SK-N-SH (cell line): ENCODE data around the gene TPD52L1. TPM values are rescaled to one million over a fixed set of nuclear protein-coding genes. Genes with fewer than 3 reads are reported as not detected.

Experiments
- CTCF ChIA-PET: fragments of 300-600, 350-600 bp; formaldehyde crosslinking; extraction: SDS; loops from one replicate; lab custom pipeline; 2021; lab: Yijun Ruan, JAX
- POLR2A ChIA-PET: fragments of 350-600 bp; sonication (Branson Sonifier 250); formaldehyde crosslinking; extraction: SDS; loops from one replicate; lab custom pipeline; 2020; ENCODE audit warnings: antibody characterized with exemption, inconsistent platforms; lab: Yijun Ruan, JAX
- DNase-seq: peaks from one replicate; pipeline ENCODE4 v3.0.0; 2012
- H2AFZ ChIP-seq: fragments of 200-600 bp; sonication (generic); 2 replicates; pipeline ENCODE4 v1.8.1; 2016; ENCODE audit warnings: antibody characterized with exemption, mild to moderate bottlenecking, low read depth
- H3F3A ChIP-seq: fragments of 200-600 bp; sonication (generic); replicated peaks from 2 replicates; pipeline ENCODE3; 2016; ENCODE audit warnings: antibody characterized with exemption, mild to moderate bottlenecking; ENCODE audit not compliant: insufficient read depth
- H3K27ac ChIP-seq, 2 experiments: fragments of 200-500 bp in 1 of 2; fragments of 200-600 bp in 1 of 2; sonication (Bioruptor generic) in 1 of 2; sonication (generic), shearing (Covaris generic) in 1 of 2; 2 replicates each; pipeline versions ENCODE4 v1.5.1 to v1.6.1; 2014 to 2016; ENCODE audit warnings: low read depth in 2 of 2, inconsistent platforms in 1 of 2, low read length in 1 of 2, mild to moderate bottlenecking in 1 of 2, mixed read lengths in 1 of 2
- H3K27me3 ChIP-seq: fragments of 200-600 bp; sonication (generic), shearing (Covaris generic); 2 replicates; pipeline ENCODE4 v1.6.1; 2016; ENCODE audit warnings: mixed run types; ENCODE audit not compliant: insufficient read depth
- H3K36me3 ChIP-seq, 2 experiments: fragments of 200-500 bp in 1 of 2; fragments of 200-600 bp in 1 of 2; sonication (Bioruptor generic) in 1 of 2; sonication (generic) in 1 of 2; replicated peaks in 1 of 2; 2 replicates each; pipeline versions ENCODE3 to v1.5.1; 2014 to 2016; ENCODE audit warnings: low read length in 1 of 2, mild to moderate bottlenecking in 1 of 2; ENCODE audit not compliant: insufficient read depth in 2 of 2, control insufficient read depth in 1 of 2
- H3K4me1 ChIP-seq, 2 experiments: fragments of 200-500 bp in 1 of 2; fragments of 200-600 bp in 1 of 2; sonication (Bioruptor generic) in 1 of 2; sonication (generic), shearing (Covaris generic) in 1 of 2; 2 replicates each; pipeline versions ENCODE4 v1.5.1 to v1.6.1; 2014 to 2016; ENCODE audit warnings: low read depth in 1 of 2, low read length in 1 of 2, mixed run types in 1 of 2; ENCODE audit not compliant: insufficient read depth in 2 of 2, control insufficient read depth in 1 of 2
- H3K4me2 ChIP-seq: fragments of 200-600 bp; sonication (generic), shearing (Covaris generic); 2 replicates; pipeline ENCODE4 v1.6.1; 2017; ENCODE audit warnings: mixed run types
- H3K4me3 ChIP-seq, 2 experiments: fragments of 200-500 bp in 1 of 2; fragments of 200-600 bp in 1 of 2; sonication (Bioruptor generic) in 1 of 2; sonication (generic), shearing (Covaris generic) in 1 of 2; 2 replicates each; pipeline versions ENCODE4 v1.5.1 to v1.8.1; 2014 to 2016; ENCODE audit warnings: low read depth in 2 of 2, inconsistent platforms in 1 of 2, low read length in 1 of 2, mild to moderate bottlenecking in 1 of 2, mixed read lengths in 1 of 2, moderate library complexity in 1 of 2
- H3K79me2 ChIP-seq: fragments of 200-600 bp; sonication (generic); 2 replicates; pipeline ENCODE4 v1.8.1; 2017; ENCODE audit warnings: mild to moderate bottlenecking; ENCODE audit not compliant: insufficient read depth
- H3K9ac ChIP-seq: fragments of 200-600 bp; sonication (generic); 2 replicates; pipeline ENCODE4 v1.6.1; 2017; ENCODE audit warnings: mixed run types
- H3K9me2 ChIP-seq: fragments of 200-600 bp; sonication (generic); 2 replicates; pipeline ENCODE4 v1.6.1; 2017; ENCODE audit warnings: mixed run types
- H3K9me3 ChIP-seq: fragments of 200-600 bp; sonication (generic); 2 replicates; pipeline ENCODE4 v1.6.1; 2017; ENCODE audit warnings: mixed run types, mild to moderate bottlenecking, moderate library complexity
- H4K20me1 ChIP-seq: fragments of 200-600 bp; sonication (generic); 2 replicates; pipeline ENCODE4 v1.6.1; 2017; ENCODE audit warnings: mild to moderate bottlenecking, mixed run types; ENCODE audit not compliant: insufficient read depth
- CHD2 ChIP-seq: fragments of 150-350 bp; IDR thresholded peaks from 2 replicates; pipeline ENCODE4 v1.6.1; 2018; ENCODE audit warnings: low read length; ENCODE audit not compliant: partially characterized antibody
- CTCF ChIP-seq: fragments of 200-600 bp; sonication (generic); IDR thresholded peaks from 2 replicates; pipeline ENCODE4 v1.6.1; 2017; ENCODE audit warnings: antibody characterized with exemption, mild to moderate bottlenecking, moderate library complexity
- ELF1 ChIP-seq: IDR thresholded peaks from 2 replicates; pipeline ENCODE4 v1.4.0; 2012
- EZH2phosphoT487 ChIP-seq: fragments of 200-600 bp; sonication (generic); IDR thresholded peaks from 2 replicates; pipeline ENCODE4 v1.6.1; 2017; ENCODE audit warnings: low read depth, mixed run types, mild to moderate bottlenecking, antibody characterized with exemption, moderate library complexity, borderline replicate concordance
- FOSL2 ChIP-seq: IDR thresholded peaks from 2 replicates; pipeline ENCODE4 v1.4.0; 2012; ENCODE audit warnings: low read depth, mild to moderate bottlenecking, moderate library complexity, borderline replicate concordance
- GATA2 ChIP-seq: sonication (generic); formaldehyde crosslinking; IDR thresholded peaks from 2 replicates; pipeline ENCODE4 v1.5.0; 2020; ENCODE audit warnings: mild to moderate bottlenecking, missing genetic modification reagents
- MXI1 ChIP-seq: IDR thresholded peaks from 2 replicates; pipeline ENCODE4 v1.6.1; 2012; ENCODE audit warnings: mild to moderate bottlenecking, low read depth, low read length, improper control_type of control experiment
- NFIC ChIP-seq: IDR thresholded peaks from 2 replicates; pipeline ENCODE4 v1.4.0; 2012; ENCODE audit warnings: borderline replicate concordance
- RAD21 ChIP-seq: IDR thresholded peaks from 2 replicates; pipeline ENCODE4 v1.6.1; 2012; ENCODE audit warnings: mild to moderate bottlenecking, low read length
- REST ChIP-seq: IDR thresholded peaks from 2 replicates; pipeline ENCODE4 v1.6.1; 2012; ENCODE audit warnings: mild to moderate bottlenecking, low read depth, low read length, moderate library complexity
- RFX5 ChIP-seq: IDR thresholded peaks from 2 replicates; pipeline ENCODE4 v1.6.1; 2012; ENCODE audit warnings: mild to moderate bottlenecking, improper control_type of control experiment, low read length
- SMC3 ChIP-seq: IDR thresholded peaks from 2 replicates; pipeline ENCODE4 v1.6.1; 2012; ENCODE audit warnings: low read depth, low read length, improper control_type of control experiment
- TEAD4 ChIP-seq: IDR thresholded peaks from 2 replicates; pipeline ENCODE4 v1.4.0; 2012; ENCODE audit warnings: mild to moderate bottlenecking, borderline replicate concordance; ENCODE audit not compliant: insufficient read depth
- WGBS: methylation state at CpG from one replicate; pipeline ENCODE4 v1.1.6; 2017; ENCODE audit warnings: low lambda C conversion rate; 5-methylcytosine and 5-hydroxymethylcytosine counted together
- polyA plus RNA-seq, 3 experiments: library from polyadenylated mRNA; depleted of rRNA; stranded (reverse); fragments of >200 nt; gene quantifications; 2 replicates each; pipeline ENCODE4 v1.2.3, GENCODE V29; 2012

Gene TPD52L1
- polyA plus RNA-seq, 1 of the 3 experiments (the other 2 are of a cell fraction): 0.13 TPM

GRCh38 chr6:125165776-125166175 is 12.2 kb downstream of the TPD52L1 start:
- H3K79me2 ChIP-seq: no peaks in the 10 kb centered on the region
- 12% methylated on average over 4 of the region's 4 CpGs for WGBS
- H3K4me3 ChIP-seq: no peak overlapping the region
- no peaks in the 10 kb centered on the region for H3K9me3 ChIP-seq
- no peaks in the 10 kb centered on the region for H3F3A ChIP-seq
- H3K27ac ChIP-seq: no peak overlapping the region
- peaks cover 12% of the 10 kb centered on the region for H3K27me3 ChIP-seq
- no peaks in the 10 kb centered on the region for H3K4me1 ChIP-seq
- ChIA-PET POLR2A (no interaction called here), CTCF (interaction anchor here (1.0 to 2.1 kb wide), 3 partner anchors 12 to 26 kb away, joined by 3 to 9 read pairs (median 4); partner anchors contain the start of gene TPD52L1)
- H4K20me1 ChIP-seq: no peaks in the 10 kb centered on the region
- no peaks in the 10 kb centered on the region for H3K36me3 ChIP-seq
- DNase-seq: no peak
- no peaks in the 10 kb centered on the region for H3K9me2 ChIP-seq
- no peak for TF ChIP-seq NFIC
- no peak for TF ChIP-seq ELF1
- no peak for TF ChIP-seq FOSL2
- no peak for TF ChIP-seq REST
- no peak for TF ChIP-seq GATA2
- no peak for TF ChIP-seq CHD2
- TF ChIP-seq TEAD4: no peak
- TF ChIP-seq SMC3: no peak
- no peak for TF ChIP-seq CTCF
- no peak for TF ChIP-seq MXI1
- no peak for TF ChIP-seq RAD21
- no peak for TF ChIP-seq EZH2phosphoT487
- TF ChIP-seq RFX5: no peak
- TF ChIP-seq, all 33 proteins: peak for 0
- Histone ChIP-seq H2AFZ (no peak overlapping the region), H3K9ac (no peak overlapping the region), H3K4me2 (no peak overlapping the region)
